Posterior vena cava (tissue), 2 donors: Measurements from ENCODE around the gene TNFSF8. TPM values are rescaled to one million over a fixed set of nuclear protein-coding genes. Genes with fewer than 3 reads are reported as not detected.

ENCODE experiments used
- DNase-seq: peaks from one replicate; pipeline ENCODE4 v3.0.0-alpha.2; 2020; ENCODE audit warnings: low spot score
- intact Hi-C, 2 donors: fragments of 100-400 bp; cut with DNase I; formaldehyde crosslinking; loops; one replicate each; pipeline versions ENCODE4 v1.14.1 to v1.14.2; 2022 to 2023
- long read RNA-seq, 2 donors: library from polyadenylated mRNA; unstranded; transcript quantifications; one replicate each; pipeline ENCODE4 v2.0.0, GENCODE V29; 2020 to 2021
- total RNA-seq, 2 donors: library from RNA; stranded (reverse); fragmentation: NEBNext Ultra II Directional; extraction: Animal tissue kit (Norgen Biotek cat#: 25700); gene quantifications; one replicate each; pipeline ENCODE4 v1.2.1, GENCODE V29; 2021
- donor health status: DM: yes; HTN: yes; CAD: no.
- donor health status: DM: yes; HTN: yes; CAD: no.

The TNFSF8 gene, protein sequence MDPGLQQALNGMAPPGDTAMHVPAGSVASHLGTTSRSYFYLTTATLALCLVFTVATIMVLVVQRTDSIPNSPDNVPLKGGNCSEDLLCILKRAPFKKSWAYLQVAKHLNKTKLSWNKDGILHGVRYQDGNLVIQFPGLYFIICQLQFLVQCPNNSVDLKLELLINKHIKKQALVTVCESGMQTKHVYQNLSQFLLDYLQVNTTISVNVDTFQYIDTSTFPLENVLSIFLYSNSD
- total RNA-seq: 1 to 10 TPM; 2.9 to 3.0 TPM
- long read RNA-seq, donor 1, partial matches to known transcripts: 0 of 1 reads
- long read RNA-seq, donor 1, other reads (novel, unspliced or antisense): 1 of 1 reads
- long read RNA-seq, donor 2, partial matches to known transcripts: 0 of 1 reads
- long read RNA-seq, donor 2, other reads (novel, unspliced or antisense): 1 of 1 reads

DNA sequence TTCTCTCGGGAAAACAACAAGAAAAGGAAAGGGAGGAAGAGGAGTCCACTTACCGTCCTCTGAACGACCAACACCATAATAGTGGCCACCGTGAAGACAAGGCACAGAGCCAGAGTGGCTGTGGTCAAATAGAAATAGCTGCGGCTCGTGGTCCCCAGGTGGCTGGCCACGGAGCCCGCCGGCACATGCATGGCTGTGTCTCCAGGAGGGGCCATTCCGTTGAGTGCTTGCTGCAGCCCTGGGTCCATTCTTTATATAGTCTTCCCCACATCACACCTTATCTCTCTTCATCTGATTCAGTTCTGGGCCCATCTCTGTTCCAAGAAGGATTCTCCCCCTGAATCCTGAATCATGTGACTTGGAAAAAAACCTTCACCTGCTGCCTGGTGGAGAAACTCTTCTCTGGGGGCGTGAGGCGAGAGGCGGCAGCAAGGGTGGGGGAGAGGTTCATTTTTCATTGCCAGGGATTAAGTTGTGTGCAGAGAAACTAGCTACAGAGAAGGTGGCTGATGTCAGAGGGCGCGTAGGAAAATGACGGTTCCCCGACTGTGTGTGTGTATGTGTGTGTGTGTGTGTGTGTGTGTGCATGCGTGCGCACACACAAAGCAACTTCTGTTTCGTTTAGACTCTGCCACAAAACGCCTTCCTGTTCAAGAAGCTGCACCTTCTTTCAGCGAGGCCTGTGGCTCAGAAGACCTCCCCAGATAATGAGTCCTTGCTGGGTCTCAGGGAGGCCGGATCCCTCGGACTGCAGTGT lies at the start of gene TNFSF8:
Gene TNFSF8, minus strand, starts transcription at position 536 of the 757 bp plus-strand sequence. Its CDS starts 288 bp downstream, at position 248.
- no peak for DNase-seq
- intact Hi-C loops: no loop called here

DNA sequence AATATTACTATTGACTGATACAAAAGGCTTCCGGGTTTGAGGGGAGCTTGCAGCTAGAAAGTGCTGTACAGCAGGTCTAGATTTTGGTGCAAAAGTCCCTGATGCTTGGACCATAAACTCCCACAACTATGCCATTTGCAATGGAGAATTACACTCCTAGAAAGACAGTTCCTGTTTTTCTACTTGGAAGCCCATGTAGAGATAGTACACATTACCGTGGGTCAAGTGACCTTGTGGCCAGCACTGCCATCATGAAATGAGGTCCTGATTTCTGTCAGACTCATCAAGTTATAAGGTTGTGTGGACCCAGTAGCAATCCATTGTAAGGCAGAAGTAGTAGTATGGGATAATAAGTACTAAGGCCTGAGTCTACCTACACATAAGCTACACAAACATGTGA lies 42.8 kb upstream of the TNFSF8 start:
- intact Hi-C loops: no loop called here
- no peak for DNase-seq

DNA sequence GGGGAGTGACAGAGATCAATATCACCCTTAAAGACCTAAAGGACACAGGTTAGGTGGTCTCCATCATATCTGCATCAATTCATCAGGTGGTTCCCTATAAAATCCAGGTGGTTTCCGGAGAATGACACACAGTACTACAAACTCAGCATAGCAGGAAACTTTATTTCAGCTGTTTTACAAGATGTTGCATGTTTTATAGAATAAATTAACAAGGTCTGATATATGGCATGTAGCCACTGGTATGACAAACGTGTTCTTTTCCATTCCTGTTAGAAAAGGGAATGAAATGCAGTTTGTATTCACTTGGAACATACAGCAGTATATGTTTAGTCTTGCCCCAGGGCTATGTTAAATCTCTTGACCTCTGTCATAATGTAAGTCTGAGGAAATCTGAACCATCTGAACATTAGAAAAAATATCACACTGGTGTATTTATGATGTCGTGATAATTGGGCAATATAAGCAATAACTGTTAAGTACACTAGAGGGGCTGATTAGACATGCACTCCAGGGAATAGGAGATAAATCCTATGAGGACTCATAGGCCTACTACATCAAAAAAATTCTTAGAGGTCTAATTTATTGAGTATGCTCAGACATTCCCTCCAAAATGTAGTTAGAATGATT lies 42.2 kb upstream of the TNFSF8 start:
- no peak for DNase-seq
- intact Hi-C loops: no loop called here

GRCh38 chr9:114969269-114969668 lies 38.9 kb upstream of the TNFSF8 start:
- intact Hi-C loops: no loop called here
- DNase-seq: no peak

DNA sequence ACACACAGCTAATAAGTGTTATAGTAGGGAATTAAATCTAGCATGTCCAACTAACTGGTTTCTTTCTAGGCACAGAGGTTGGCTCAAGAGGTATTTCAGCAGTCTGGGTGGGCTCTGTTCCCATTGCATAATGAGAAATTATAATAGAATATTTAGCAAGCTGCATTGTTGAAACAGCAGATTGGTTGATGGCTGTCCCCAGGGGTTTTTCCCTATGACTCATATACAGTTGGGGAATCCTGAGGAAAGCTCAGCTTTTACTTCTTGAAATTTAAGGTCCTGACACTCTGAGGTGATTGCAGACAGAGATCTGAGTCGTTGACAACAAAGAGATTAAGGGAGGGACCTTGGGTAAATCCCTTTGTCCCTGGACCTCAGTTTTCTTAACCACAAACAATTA lies 38.3 kb upstream of the TNFSF8 start:
- intact Hi-C loops: no loop called here
- no peak for DNase-seq

DNA sequence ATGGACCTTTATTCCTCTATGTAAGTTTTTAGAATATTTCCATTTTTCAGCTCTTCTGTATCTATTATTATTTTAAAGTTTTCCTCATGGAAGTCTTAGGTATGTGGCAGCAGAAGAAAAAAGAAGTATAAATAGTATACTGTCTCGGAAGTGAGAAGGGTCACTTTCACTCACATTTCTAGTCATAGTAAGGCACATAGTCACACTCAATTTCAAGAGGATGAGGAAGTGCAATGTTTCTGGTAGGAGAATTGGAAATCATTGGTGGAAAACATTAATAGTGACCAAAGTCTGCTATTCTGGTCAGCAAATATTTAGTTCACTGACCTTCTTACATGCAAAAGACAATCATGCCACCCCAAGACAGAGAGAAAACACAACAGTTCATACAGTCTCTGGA lies 35.2 kb upstream of the TNFSF8 start:
- intact Hi-C loops: no loop called here
- DNase-seq: no peak

DNA sequence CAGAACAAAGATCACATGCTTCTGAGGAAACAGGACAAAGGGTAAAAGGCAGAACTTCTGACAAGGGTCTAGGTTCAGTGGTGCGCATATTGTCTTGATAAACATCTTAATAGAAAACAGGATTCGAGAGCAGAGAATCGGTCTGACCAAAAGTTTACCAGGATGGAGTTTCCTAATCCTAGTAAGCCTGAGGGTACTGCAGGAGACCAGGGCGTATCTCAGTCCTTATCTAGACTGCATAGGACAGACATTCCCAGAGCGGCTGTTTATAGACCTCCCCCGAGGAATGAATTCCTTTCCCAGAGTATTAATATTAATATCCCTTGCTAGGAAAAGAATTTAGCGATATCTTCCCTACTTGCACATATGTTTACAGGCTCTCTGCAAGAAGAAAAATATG lies 32.4 kb upstream of the TNFSF8 start:
- intact Hi-C loops: no loop called here
- DNase-seq: no peak

GRCh38 chr9:114960276-114960675 lies 29.9 kb upstream of the TNFSF8 start:
- intact Hi-C loops: no loop called here
- no peak for DNase-seq

DNA sequence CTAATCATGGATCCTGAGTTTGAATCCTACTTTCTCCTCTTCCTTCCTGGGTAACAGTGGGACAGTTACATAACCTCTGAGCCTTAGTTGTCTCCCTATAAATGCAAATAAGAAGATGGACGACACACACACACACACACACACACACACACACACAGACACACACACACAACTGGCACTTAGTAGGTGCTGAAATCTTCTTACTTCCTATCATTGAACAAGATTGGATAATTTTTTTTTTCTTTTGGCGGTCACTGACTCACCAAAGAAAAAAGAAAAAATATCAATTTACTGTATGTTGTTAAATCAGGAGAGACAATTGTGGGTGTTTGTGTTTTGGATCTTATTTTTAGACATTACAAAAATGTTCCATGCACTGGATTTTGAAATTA lies 28.4 kb upstream of the TNFSF8 start:
- intact Hi-C loops: loop anchor here in 1 of 2 donors (5.0 kb wide), 1 partner anchor 1318 kb away; no protein-coding TSS in a partner anchor
- no peak for DNase-seq

- peak; percentile 82 for DNase-seq
Measured at GRCh38 chr9:114958021-114958843, 27.8 kb upstream of the TNFSF8 start.

DNA sequence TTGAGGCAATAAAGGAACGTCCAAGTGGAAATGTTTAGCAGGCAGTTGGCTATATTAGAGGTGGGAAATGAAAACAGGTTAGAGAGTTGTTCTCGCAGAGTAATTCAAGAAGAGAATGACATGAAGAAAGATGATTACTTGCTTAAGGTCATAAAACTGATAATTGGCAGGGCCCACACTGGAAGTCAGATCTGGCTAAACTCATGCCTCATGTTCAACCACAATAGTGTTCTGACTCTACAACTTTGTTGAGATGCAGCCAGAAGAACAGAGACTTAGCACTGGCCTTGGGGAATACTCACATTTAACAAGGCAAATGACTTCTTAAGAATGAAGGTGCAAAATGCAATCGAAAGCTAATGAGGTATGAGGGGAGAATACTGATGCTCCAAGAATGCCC lies 27.2 kb upstream of the TNFSF8 start:
- intact Hi-C loops: loop anchor here in 1 of 2 donors (5.0 kb wide), 1 partner anchor 1320 kb away; no protein-coding TSS in a partner anchor
- no peak for DNase-seq

More at GRCh38 chr9:114958021-114958843, 27.8 kb upstream of the TNFSF8 start:
- intact Hi-C loops: loop anchor here in 1 of 2 donors (5.0 kb wide), 1 partner anchor 1319 kb away; no protein-coding TSS in a partner anchor

DNA sequence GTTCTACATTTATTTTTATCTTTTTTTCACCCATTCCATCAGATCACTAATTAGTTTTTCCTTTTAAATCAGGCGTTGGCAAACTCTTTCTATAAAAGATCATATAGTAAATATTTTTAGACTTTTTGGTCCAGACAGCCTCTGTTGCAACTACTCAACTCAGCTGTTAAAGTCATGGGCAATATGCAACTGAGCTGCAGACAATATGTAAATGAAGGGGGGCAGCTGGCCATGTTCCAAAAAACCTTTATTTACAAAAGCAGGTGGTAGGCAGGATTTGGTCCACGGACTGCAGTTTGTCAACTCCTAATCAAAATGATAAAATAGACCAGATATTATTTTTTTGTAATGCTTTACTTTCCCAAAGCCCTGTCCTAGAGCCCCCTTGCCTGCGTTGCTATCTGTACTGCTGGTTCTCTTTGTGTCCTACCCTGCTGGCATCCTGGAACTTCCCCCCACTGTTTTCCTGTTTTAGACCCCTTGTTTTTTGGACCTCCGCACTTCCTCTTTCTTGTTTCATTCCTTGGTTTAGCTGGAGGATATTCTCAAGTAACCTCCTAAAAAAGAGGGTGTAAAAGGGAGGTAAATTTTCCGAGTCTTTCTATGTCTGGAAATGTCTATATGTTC lies 24.7 kb upstream of the TNFSF8 start:
- intact Hi-C loops: loop anchor here in 1 of 2 donors (5.0 kb wide), 1 partner anchor 1322 kb away; no protein-coding TSS in a partner anchor
- no peak for DNase-seq

- intact Hi-C loops: no loop called here
Measured at GRCh38 chr9:114953959-114954358, 23.6 kb upstream of the TNFSF8 start.

DNA sequence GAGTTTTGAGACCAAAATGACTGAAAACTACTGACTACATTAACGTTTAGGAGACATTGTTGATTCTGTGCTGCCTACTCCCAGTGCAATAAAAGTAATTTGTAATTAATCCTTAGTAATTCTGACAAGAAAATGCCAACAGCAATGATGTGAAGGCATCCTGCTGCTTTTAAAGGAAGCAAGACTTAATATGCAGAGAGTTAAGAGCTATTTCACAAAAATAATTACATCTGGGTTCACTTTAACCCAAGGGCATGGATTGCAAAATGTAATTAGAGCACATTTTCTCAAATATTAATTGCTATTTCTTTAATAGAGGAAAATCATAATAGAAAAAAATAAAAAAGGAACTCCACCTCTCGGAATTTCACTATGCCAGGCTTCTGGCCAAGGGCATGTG lies 22.7 kb upstream of the TNFSF8 start:
- intact Hi-C loops: no loop called here
- DNase-seq: no peak

More at GRCh38 chr9:114953959-114954358, 23.6 kb upstream of the TNFSF8 start:
- peak; percentile 67 for DNase-seq

DNA sequence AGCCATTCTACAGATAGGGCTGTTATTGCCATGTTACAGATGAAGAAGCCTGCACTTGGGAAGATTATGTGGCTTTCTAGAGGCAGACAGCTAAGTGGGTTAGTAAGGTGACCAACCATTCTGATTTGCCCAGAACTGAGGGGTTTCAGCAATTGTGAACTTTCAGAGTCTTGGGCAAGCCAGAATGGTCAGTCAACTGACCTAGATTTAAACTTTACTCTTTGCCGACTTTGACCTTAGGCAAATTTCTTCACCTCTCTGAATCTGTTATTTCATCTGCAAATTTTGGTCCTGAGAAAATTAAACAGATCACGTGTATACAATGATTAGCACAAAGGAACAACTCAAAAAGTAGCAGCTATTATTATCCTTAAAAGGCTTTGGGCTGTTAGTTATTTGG lies 20.4 kb upstream of the TNFSF8 start:
- DNase-seq: no peak
- intact Hi-C loops: no loop called here

DNA sequence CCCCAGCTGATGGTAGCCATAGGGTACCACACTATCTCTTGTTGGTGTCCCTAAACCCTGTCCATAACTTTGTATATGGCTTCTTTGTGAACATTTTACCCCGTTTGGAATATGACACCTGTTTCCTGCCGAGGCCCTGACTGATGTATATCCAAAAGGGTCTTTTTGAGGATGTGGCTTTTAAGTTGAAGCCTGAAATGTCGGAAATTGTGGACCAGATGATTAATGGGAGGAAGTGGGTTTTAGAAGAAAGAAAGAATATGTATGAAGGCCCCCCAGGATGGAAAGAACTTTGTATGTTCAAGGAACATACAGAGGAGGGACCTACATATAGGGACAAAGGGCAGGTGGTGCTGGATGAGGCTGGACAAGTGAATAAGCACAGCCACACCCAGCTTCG lies 16.7 kb upstream of the TNFSF8 start:
- DNase-seq: no peak
- intact Hi-C loops: loop anchor here in 1 of 2 donors (10.0 kb wide), 1 partner anchor 1382 kb away; no protein-coding TSS in a partner anchor

DNA sequence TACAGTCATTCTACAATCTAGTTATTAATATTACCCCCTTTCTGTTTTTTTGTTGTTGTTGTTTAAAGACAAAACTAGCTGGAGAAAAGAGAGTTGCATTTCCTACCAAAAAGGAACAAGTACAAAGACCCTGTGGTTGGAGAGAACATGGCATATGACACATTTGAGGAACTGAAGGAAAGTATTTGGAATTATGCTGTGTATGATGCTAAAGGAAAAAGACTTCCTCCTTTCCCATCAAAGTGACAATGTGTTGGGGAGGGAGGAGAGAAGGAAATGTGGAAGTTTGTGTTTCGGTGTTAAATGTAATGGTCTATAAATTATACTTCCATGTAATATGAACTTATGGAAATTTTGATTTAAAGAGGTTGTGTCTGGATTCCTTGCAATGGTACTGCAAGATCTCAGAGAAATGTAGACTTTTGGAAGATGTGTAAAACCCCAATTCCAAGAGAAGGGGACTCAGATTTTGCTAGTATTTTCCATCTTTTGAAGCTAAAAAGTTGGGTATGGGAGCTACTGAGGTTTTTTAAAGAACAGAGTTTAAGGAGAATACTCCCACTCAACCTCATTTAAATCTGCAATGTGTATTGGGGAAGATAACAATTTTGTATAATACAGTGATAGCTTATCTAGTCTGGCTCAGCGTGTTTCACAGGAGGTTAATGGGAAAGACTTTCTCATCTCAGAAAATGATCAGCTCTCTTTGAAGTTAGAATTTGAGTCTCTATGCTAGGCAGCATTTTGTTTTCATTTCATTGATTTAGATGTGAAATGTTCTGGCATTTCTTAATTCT lies 15.4 kb upstream of the TNFSF8 start:
- DNase-seq: no peak
- intact Hi-C loops: loop anchor here in 1 of 2 donors (10.0 kb wide), 1 partner anchor 1381 kb away; no protein-coding TSS in a partner anchor
